Measurements from ENCODE around the gene OPCML. TPM values are rescaled to one million over a fixed set of nuclear protein-coding genes. Genes with fewer than 3 reads are reported as not detected.

The OPCML gene
- total RNA-seq, 1 donor from 2014 or later: 4.1 TPM

- Mint-ChIP-seq H3K36me3 (ENCODE audit: low read depth, unreplicated experiment) (no peaks in the 10 kb centered on the region), H3K27me3 (ENCODE audit: unreplicated experiment) (no peaks in the 10 kb centered on the region), H3K4me3 (ENCODE audit: unreplicated experiment) (no peak overlapping the region), H3K27ac (ENCODE audit: unreplicated experiment) (no peak overlapping the region), H3K4me1 (ENCODE audit: unreplicated experiment) (peaks cover 23% of the 10 kb centered on the region), H3K9me3 (ENCODE audit: unreplicated experiment) (no peaks in the 10 kb centered on the region)
- no peak for TF ChIP-seq CTCF (IDR thresholded peaks at IDR 0.05; ENCODE audit: unreplicated experiment)
- no peak for DNase-seq (ENCODE audit: low spot score)
These were observed 360.9 kb downstream of the OPCML start for GRCh38 chr11:133171374-133171773.

- no peak for TF ChIP-seq CTCF (IDR thresholded peaks at IDR 0.05; ENCODE audit: unreplicated experiment)
- no peak for DNase-seq (ENCODE audit: low spot score)
- Mint-ChIP-seq H3K4me1 (ENCODE audit: unreplicated experiment) (peaks cover 5% of the 10 kb centered on the region), H3K9me3 (ENCODE audit: unreplicated experiment) (no peaks in the 10 kb centered on the region), H3K4me3 (ENCODE audit: unreplicated experiment) (no peak overlapping the region), H3K36me3 (ENCODE audit: low read depth, unreplicated experiment) (no peaks in the 10 kb centered on the region), H3K27ac (ENCODE audit: unreplicated experiment) (no peak overlapping the region), H3K27me3 (ENCODE audit: unreplicated experiment) (no peaks in the 10 kb centered on the region)
These were observed 364.3 kb downstream of the OPCML start for GRCh38 chr11:133168016-133168415.

GRCh38 chr11:133166662-133167061 lies 365.6 kb downstream of the OPCML start:
- Mint-ChIP-seq H3K27ac (ENCODE audit: unreplicated experiment) (no peak overlapping the region), H3K9me3 (ENCODE audit: unreplicated experiment) (no peaks in the 10 kb centered on the region), H3K27me3 (ENCODE audit: unreplicated experiment) (no peaks in the 10 kb centered on the region), H3K4me3 (ENCODE audit: unreplicated experiment) (no peak overlapping the region), H3K36me3 (ENCODE audit: low read depth, unreplicated experiment) (no peaks in the 10 kb centered on the region), H3K4me1 (ENCODE audit: unreplicated experiment) (peaks cover 5% of the 10 kb centered on the region)
- DNase-seq (ENCODE audit: low spot score): no peak
- no peak for TF ChIP-seq CTCF (IDR thresholded peaks at IDR 0.05; ENCODE audit: unreplicated experiment)

- Mint-ChIP-seq H3K4me3 (ENCODE audit: unreplicated experiment) (no peak overlapping the region), H3K36me3 (ENCODE audit: low read depth, unreplicated experiment) (no peaks in the 10 kb centered on the region), H3K27me3 (ENCODE audit: unreplicated experiment) (peaks cover 2% of the 10 kb centered on the region), H3K27ac (ENCODE audit: unreplicated experiment) (no peak overlapping the region), H3K9me3 (ENCODE audit: unreplicated experiment) (no peaks in the 10 kb centered on the region), H3K4me1 (ENCODE audit: unreplicated experiment) (no peaks in the 10 kb centered on the region)
- no peak for TF ChIP-seq CTCF (IDR thresholded peaks at IDR 0.05; ENCODE audit: unreplicated experiment)
- no peak for DNase-seq (ENCODE audit: low spot score)
These were observed 367.3 kb downstream of the OPCML start for GRCh38 chr11:133164986-133165385.

GRCh38 chr11:133163463-133164419 lies 368.6 kb downstream of the OPCML start:
- TF ChIP-seq CTCF (IDR thresholded peaks at IDR 0.05; ENCODE audit: unreplicated experiment): peak; percentile 76
- Mint-ChIP-seq H3K4me1 (ENCODE audit: unreplicated experiment) (peaks cover 6% of the 10 kb centered on the region), H3K36me3 (ENCODE audit: low read depth, unreplicated experiment) (no peaks in the 10 kb centered on the region), H3K27ac (ENCODE audit: unreplicated experiment) (no peak overlapping the region), H3K27me3 (ENCODE audit: unreplicated experiment) (peaks cover 2% of the 10 kb centered on the region), H3K4me3 (ENCODE audit: unreplicated experiment) (no peak overlapping the region), H3K9me3 (ENCODE audit: unreplicated experiment) (no peaks in the 10 kb centered on the region)
- peak; percentile 45 for DNase-seq (ENCODE audit: low spot score)
